ENCODE data around the gene XIRP2. TPM values are rescaled to one million over a fixed set of nuclear protein-coding genes. Genes with fewer than 3 reads are reported as not detected.

XIRP2 gene
- 0.28 TPM for total RNA-seq

- ATAC-seq = no peak
Measured at GRCh38 chr2:166888180-166888579, at the start of gene XIRP2. Gene XIRP2, plus strand, starts transcription at chr2:166888480. Its CDS starts 15,003 bp downstream, at chr2:166903483.

- ATAC-seq = no peak
Measured at GRCh38 chr2:166841152-166841551, 47.1 kb upstream of the XIRP2 start.

GRCh38 chr2:166841679-166842078 lies 46.6 kb upstream of the XIRP2 start:
- ATAC-seq = no peak

- no peak for ATAC-seq
Measured at GRCh38 chr2:166844111-166844510, 44.2 kb upstream of the XIRP2 start.

- no peak for ATAC-seq
Measured at GRCh38 chr2:166862468-166863132, 25.7 kb upstream of the XIRP2 start.

GRCh38 chr2:166867874-166868514 lies 20.3 kb upstream of the XIRP2 start:
- ATAC-seq = no peak

- ATAC-seq = no peak
Measured at GRCh38 chr2:166870346-166870745, 17.9 kb upstream of the XIRP2 start.

- no peak for ATAC-seq
Measured at GRCh38 chr2:166881177-166881576, 7.1 kb upstream of the XIRP2 start.

- ATAC-seq = no peak
Measured at GRCh38 chr2:166882851-166883250, 5.4 kb upstream of the XIRP2 start.

GRCh38 chr2:166891727-166892126 lies 3.4 kb downstream of the XIRP2 start:
- ATAC-seq = no peak

- no peak for ATAC-seq
Measured at GRCh38 chr2:166892397-166892796, 4.1 kb downstream of the XIRP2 start.

GRCh38 chr2:166895243-166895642 lies 7.0 kb downstream of the XIRP2 start:
- ATAC-seq = no peak

- no peak for ATAC-seq
Measured at GRCh38 chr2:166897666-166898065, 9.4 kb downstream of the XIRP2 start.

- no peak for ATAC-seq
Measured at GRCh38 chr2:166899676-166900075, 11.4 kb downstream of the XIRP2 start.

- no peak for ATAC-seq
Measured at GRCh38 chr2:166900700-166901099, 12.4 kb downstream of the XIRP2 start.

- no peak for ATAC-seq
Measured at GRCh38 chr2:166901336-166901735, 13.1 kb downstream of the XIRP2 start.

- ATAC-seq = no peak
Measured at GRCh38 chr2:166916987-166917386, 28.7 kb downstream of the XIRP2 start.

GRCh38 chr2:166917415-166917814 lies 29.1 kb downstream of the XIRP2 start:
- ATAC-seq = no peak

GRCh38 chr2:166921261-166921896 lies 33.1 kb downstream of the XIRP2 start:
- no peak for ATAC-seq

- no peak for ATAC-seq
Measured at GRCh38 chr2:166924967-166925366, 36.7 kb downstream of the XIRP2 start.

- ATAC-seq = no peak
Measured at GRCh38 chr2:166926657-166927056, 38.4 kb downstream of the XIRP2 start.

- ATAC-seq = no peak
Measured at GRCh38 chr2:166932032-166932431, 43.8 kb downstream of the XIRP2 start.

- ATAC-seq = no peak
Measured at GRCh38 chr2:166934817-166935216, 46.5 kb downstream of the XIRP2 start.

- no peak for ATAC-seq
Measured at GRCh38 chr2:166942377-166942776, 54.1 kb downstream of the XIRP2 start.

Data from esophagus mucosa (tissue), 1 donor.